Epithelial cell of proximal tubule (primary cell): ENCODE data around the gene KCNT1. TPM values are rescaled to one million over a fixed set of nuclear protein-coding genes. Genes with fewer than 3 reads are reported as not detected.

Experiments
- DNase-seq: peaks from one replicate; pipeline ENCODE4 v3.0.0-alpha.2; 2011; ENCODE audit warnings: low read depth
- H3K4me3 ChIP-seq: 2 replicates; pipeline ENCODE4 v1.5.1; 2011; ENCODE audit warnings: low read depth, mild to moderate bottlenecking, low read length
- total RNA-seq: library from RNA; depleted of rRNA; stranded (reverse); fragments of >200 nt; gene quantifications from 2 replicates; pipeline ENCODE4 v1.2.3, GENCODE V29; 2015
- TF ChIP-seq, protein P1 (sequence below): conservative IDR thresholded peaks from 2 replicates; pipeline ENCODE4 v1.5.1; 2012; ENCODE audit warnings: low read depth, mild to moderate bottlenecking, low read length

The KCNT1 gene
- total RNA-seq, 1 donor from 2014 or later, result not detected

GRCh38 chr9:135818718-135819475, 116.9 kb downstream of the KCNT1 start:
- TF ChIP-seq, protein P1, sequence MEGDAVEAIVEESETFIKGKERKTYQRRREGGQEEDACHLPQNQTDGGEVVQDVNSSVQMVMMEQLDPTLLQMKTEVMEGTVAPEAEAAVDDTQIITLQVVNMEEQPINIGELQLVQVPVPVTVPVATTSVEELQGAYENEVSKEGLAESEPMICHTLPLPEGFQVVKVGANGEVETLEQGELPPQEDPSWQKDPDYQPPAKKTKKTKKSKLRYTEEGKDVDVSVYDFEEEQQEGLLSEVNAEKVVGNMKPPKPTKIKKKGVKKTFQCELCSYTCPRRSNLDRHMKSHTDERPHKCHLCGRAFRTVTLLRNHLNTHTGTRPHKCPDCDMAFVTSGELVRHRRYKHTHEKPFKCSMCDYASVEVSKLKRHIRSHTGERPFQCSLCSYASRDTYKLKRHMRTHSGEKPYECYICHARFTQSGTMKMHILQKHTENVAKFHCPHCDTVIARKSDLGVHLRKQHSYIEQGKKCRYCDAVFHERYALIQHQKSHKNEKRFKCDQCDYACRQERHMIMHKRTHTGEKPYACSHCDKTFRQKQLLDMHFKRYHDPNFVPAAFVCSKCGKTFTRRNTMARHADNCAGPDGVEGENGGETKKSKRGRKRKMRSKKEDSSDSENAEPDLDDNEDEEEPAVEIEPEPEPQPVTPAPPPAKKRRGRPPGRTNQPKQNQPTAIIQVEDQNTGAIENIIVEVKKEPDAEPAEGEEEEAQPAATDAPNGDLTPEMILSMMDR, result no peak
- DNase-seq, result no peak

GRCh38 chr9:135819905-135820304, 117.9 kb downstream of the KCNT1 start:
- DNase-seq, result no peak
- TF ChIP-seq, protein P1, result no peak
- H3K4me3 ChIP-seq, result no peak overlapping the region

More at GRCh38 chr9:135818718-135819475, 116.9 kb downstream of the KCNT1 start:
- H3K4me3 ChIP-seq, result no peak overlapping the region

- no peak overlapping the region for H3K4me3 ChIP-seq
- no peak for DNase-seq
- TF ChIP-seq, protein P1, result no peak
Observed at GRCh38 chr9:135820661-135821060, 118.7 kb downstream of the KCNT1 start.

DNA sequence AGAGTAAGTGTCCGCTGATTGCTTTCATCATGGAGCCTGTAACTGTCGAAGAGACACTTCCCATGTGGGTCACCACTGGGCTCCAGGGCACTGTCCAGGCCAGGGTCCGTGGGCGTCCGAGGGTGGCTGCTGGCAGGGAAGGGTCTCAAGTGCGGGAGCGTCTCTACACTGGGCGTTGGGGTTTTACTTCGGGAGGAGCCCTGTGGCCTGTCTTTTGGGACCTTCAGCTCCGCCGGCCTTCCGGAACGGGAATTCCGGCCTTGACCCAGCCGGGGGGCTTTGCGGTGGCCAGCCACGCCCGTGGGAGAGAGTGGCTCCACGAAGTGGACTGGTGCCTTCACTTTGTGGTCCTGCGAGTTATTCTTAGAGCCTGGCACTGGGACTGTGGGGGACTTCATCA, 119.1 kb downstream of the KCNT1 start:
- TF ChIP-seq, protein P1, result no peak
- no peak for DNase-seq
- H3K4me3 ChIP-seq, result no peak overlapping the region

GRCh38 chr9:135821733-135822373, 119.9 kb downstream of the KCNT1 start:
- DNase-seq, result no peak
- H3K4me3 ChIP-seq, result no peak overlapping the region
- TF ChIP-seq, protein P1, result no peak

GRCh38 chr9:135822374-135822755, 120.4 kb downstream of the KCNT1 start:
- TF ChIP-seq, protein P1, result no peak
- no peak for DNase-seq
- no peak overlapping the region for H3K4me3 ChIP-seq
